Measurements from ENCODE around the gene FMO1. TPM values are rescaled to one million over a fixed set of nuclear protein-coding genes. Genes with fewer than 3 reads are reported as not detected.

The FMO1 gene
- total RNA-seq, 1 experiment from 2014 or later: not detected

DNA sequence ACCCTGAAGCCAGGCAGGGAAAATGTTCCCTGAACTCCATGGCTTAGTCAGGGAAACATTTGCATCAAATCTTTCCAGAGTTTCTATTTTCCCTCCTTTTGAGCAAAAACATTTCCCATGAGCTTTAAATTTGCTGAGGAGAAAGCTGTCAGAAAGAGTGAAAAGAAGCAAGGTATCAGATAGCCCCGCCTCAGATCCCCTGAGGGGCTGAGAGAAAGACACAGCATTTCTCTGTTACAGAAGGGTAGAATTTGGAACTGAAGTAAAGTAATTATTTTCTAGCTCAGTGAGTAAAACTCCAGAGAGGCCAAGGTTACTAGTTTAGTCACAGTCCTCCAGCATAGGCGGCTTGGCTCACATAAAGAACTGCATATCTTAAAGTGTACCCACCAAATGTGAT lies 10.6 kb downstream of the FMO1 start:
- no peak overlapping the region for H2AFZ ChIP-seq
- no peak overlapping the region for H3K27ac ChIP-seq
- POLR2A ChIA-PET (ENCODE audit: unreplicated experiment): no interaction called here
- CTCF ChIA-PET: no interaction called here
- no TSS peak for BruUV-seq (replicated peaks)
- no peaks in the 10 kb centered on the region for H3K4me1 ChIP-seq (replicated peaks; ENCODE audit: insufficient read depth)
- H3K36me3 ChIP-seq (ENCODE audit: low read depth): no peaks in the 10 kb centered on the region
- intact Hi-C loops (cut with micrococcal nuclease; ENCODE audit: unreplicated experiment): loop anchor here (10.0 kb wide), 1 partner anchor 146 kb away; no protein-coding TSS in a partner anchor
- H3K79me2 ChIP-seq (ENCODE audit: low read depth): no peaks in the 10 kb centered on the region
- no peak for TF ChIP-seq EZH2 (IDR thresholded peaks at IDR 0.05; ENCODE audit: low read depth)
- TF ChIP-seq, protein P1, sequence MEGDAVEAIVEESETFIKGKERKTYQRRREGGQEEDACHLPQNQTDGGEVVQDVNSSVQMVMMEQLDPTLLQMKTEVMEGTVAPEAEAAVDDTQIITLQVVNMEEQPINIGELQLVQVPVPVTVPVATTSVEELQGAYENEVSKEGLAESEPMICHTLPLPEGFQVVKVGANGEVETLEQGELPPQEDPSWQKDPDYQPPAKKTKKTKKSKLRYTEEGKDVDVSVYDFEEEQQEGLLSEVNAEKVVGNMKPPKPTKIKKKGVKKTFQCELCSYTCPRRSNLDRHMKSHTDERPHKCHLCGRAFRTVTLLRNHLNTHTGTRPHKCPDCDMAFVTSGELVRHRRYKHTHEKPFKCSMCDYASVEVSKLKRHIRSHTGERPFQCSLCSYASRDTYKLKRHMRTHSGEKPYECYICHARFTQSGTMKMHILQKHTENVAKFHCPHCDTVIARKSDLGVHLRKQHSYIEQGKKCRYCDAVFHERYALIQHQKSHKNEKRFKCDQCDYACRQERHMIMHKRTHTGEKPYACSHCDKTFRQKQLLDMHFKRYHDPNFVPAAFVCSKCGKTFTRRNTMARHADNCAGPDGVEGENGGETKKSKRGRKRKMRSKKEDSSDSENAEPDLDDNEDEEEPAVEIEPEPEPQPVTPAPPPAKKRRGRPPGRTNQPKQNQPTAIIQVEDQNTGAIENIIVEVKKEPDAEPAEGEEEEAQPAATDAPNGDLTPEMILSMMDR (conservative IDR thresholded peaks at IDR 0.05): no peak
- H3K9me2 ChIP-seq (ENCODE audit: insufficient read depth): no peaks in the 10 kb centered on the region
- H3K4me3 ChIP-seq: no peak overlapping the region
- H3K27me3 ChIP-seq (ENCODE audit: insufficient read depth, low read depth): no peaks in the 10 kb centered on the region; the same call in 1 of the 2 replicates
- H4K20me1 ChIP-seq (ENCODE audit: insufficient read depth): no peaks in the 10 kb centered on the region
- H3K9me3 ChIP-seq (ENCODE audit: insufficient read depth, low read depth): no peaks in the 10 kb centered on the region
- no peak for DNase-seq
- H3F3A ChIP-seq (ENCODE audit: insufficient read depth, low read depth): no peaks in the 10 kb centered on the region
- H3K4me2 ChIP-seq: no peak overlapping the region

DNA sequence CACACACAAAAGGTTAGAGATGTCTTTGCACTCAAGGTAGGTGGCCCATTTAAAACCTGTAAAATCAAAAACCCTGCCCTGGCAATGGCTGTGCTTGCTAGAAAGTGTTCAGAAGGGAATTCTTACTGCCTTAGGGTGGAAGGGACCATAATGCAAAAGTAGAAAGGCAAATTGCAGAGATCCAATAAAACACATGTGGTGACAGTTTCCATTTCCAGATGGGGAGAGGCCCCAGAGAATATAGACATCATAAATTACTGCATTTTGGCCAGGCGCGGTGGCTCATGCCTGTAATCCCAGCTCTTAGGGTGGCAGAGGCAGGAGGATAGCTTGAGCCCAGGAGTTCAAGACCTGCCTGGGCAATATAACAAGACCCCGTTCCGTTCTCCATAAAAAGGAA lies 13.0 kb downstream of the FMO1 start:
- Histone ChIP-seq H3K9me3 (ENCODE audit: insufficient read depth, low read depth) (no peaks in the 10 kb centered on the region), H3K4me1 (replicated peaks; ENCODE audit: insufficient read depth) (no peaks in the 10 kb centered on the region), H3K9me2 (ENCODE audit: insufficient read depth) (no peaks in the 10 kb centered on the region), H3K27ac (no peak overlapping the region), H3K4me2 (no peak overlapping the region), H3K27me3 (ENCODE audit: insufficient read depth, low read depth) (no peaks in the 10 kb centered on the region; the same call in 1 of the 2 replicates), H4K20me1 (ENCODE audit: insufficient read depth) (no peaks in the 10 kb centered on the region), H3K36me3 (ENCODE audit: low read depth) (no peaks in the 10 kb centered on the region), H3K79me2 (ENCODE audit: low read depth) (no peaks in the 10 kb centered on the region), H2AFZ (no peak overlapping the region), H3F3A (ENCODE audit: insufficient read depth, low read depth) (no peaks in the 10 kb centered on the region), H3K4me3 (no peak overlapping the region)
- intact Hi-C loops (cut with micrococcal nuclease; ENCODE audit: unreplicated experiment): no loop called here
- TF ChIP-seq EZH2 (IDR thresholded peaks at IDR 0.05; ENCODE audit: low read depth): no peak
- TF ChIP-seq, protein P1 (conservative IDR thresholded peaks at IDR 0.05): no peak
- no peak for DNase-seq
- ChIA-PET POLR2A (ENCODE audit: unreplicated experiment) (no interaction called here), CTCF (no interaction called here)
- no TSS peak for BruUV-seq (replicated peaks)

DNA sequence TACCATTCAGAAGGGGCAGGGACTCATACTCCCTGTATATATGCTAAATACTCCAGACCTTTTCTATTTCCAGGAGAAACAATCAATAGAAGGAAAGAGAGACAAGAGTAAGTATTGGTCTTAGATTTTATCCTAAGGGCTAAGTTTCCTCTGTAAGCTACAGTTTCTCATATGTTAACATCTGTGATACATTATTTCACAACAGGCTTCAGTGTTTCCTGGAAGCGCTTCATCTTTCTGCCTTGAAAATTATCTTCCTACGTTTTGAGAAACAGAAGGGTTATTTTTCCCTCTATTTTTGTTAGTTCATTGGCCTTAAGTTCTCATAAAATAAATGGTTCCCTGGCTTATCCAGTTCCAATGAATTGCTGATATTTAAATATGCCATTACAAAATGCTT lies 15.6 kb downstream of the FMO1 start:
- CTCF ChIA-PET: interaction anchor here (1.1 kb wide), 1 partner anchor 19 kb away, joined by 3 read pairs; no protein-coding TSS in a partner anchor
- H3K4me1 ChIP-seq (replicated peaks; ENCODE audit: insufficient read depth): no peaks in the 10 kb centered on the region
- no peaks in the 10 kb centered on the region for H4K20me1 ChIP-seq (ENCODE audit: insufficient read depth)
- no peak overlapping the region for H2AFZ ChIP-seq
- H3K9me3 ChIP-seq (ENCODE audit: insufficient read depth, low read depth): no peaks in the 10 kb centered on the region
- no TSS peak for BruUV-seq (replicated peaks)
- POLR2A ChIA-PET (ENCODE audit: unreplicated experiment): no interaction called here
- no peaks in the 10 kb centered on the region for H3K36me3 ChIP-seq (ENCODE audit: low read depth)
- TF ChIP-seq EZH2 (IDR thresholded peaks at IDR 0.05; ENCODE audit: low read depth): no peak
- TF ChIP-seq, protein P1 (conservative IDR thresholded peaks at IDR 0.05): no peak
- intact Hi-C loops (cut with micrococcal nuclease; ENCODE audit: unreplicated experiment): no loop called here
- H3K4me3 ChIP-seq: no peak overlapping the region
- H3K4me2 ChIP-seq: no peak overlapping the region
- H3F3A ChIP-seq (ENCODE audit: insufficient read depth, low read depth): no peaks in the 10 kb centered on the region
- H3K9me2 ChIP-seq (ENCODE audit: insufficient read depth): no peaks in the 10 kb centered on the region
- DNase-seq: no peak
- H3K27ac ChIP-seq: no peak overlapping the region
- no peaks in the 10 kb centered on the region; the same call in 1 of the 2 replicates for H3K27me3 ChIP-seq (ENCODE audit: insufficient read depth, low read depth)
- no peaks in the 10 kb centered on the region for H3K79me2 ChIP-seq (ENCODE audit: low read depth)
